HCT116 (cell line): ENCODE data around the gene PLCD4. TPM values are rescaled to one million over a fixed set of nuclear protein-coding genes. Genes with fewer than 3 reads are reported as not detected.

Experiments used
- ATAC-seq: fragments of 200-7000 bp; cut with Tn5 transposase; 2 replicates; pipeline ENCODE4 v1.9.1; 2020; ENCODE audit warnings: mild to moderate bottlenecking, moderate library complexity
- BruUV-seq: library from RNA; stranded (reverse); fragments of 400-500 nt; replicated peaks from 2 replicates; lab custom pipeline; 2021; lab: Mats Ljungman, UMichigan
- CTCF ChIA-PET: fragments of 300-600 bp; sonication (Branson Sonifier 250); formaldehyde crosslinking; loops from one replicate; lab custom pipeline; 2021; ENCODE audit warnings: antibody characterized with exemption; lab: Charles Lee
- POLR2A ChIA-PET: fragments of 300-600, 350-600 bp; sonication (Branson Sonifier 250); formaldehyde crosslinking; loops from one replicate; lab custom pipeline; 2021; ENCODE audit warnings: antibody characterized with exemption; lab: Charles Lee
- RAD21 ChIA-PET, 2 experiments: fragments of 300-600 bp; sonication (Branson Sonifier 250); formaldehyde crosslinking; loops; one replicate each; lab custom pipeline; 2023; ENCODE audit warnings: low total read pairs in 2 of 2; ENCODE audit not compliant: uncharacterized antibody in 2 of 2, unreplicated experiment in 2 of 2, low non-redundant PET in 1 of 2; lab: Charles Lee
- DNase-seq: peaks from one replicate; pipeline ENCODE4 v3.0.0-alpha.2; 2010; ENCODE audit warnings: low read depth, low spot score
- H2AFZ ChIP-seq: fragments of 200-600 bp; shearing (Covaris generic), sonication (generic); 2 replicates; pipeline ENCODE4 v1.6.1; 2017; ENCODE audit warnings: low read depth, mixed run types, mixed read lengths, antibody characterized with exemption, low read length; ENCODE audit not compliant: poor library complexity, severe bottlenecking
- H3K27ac ChIP-seq: 2 replicates; pipeline ENCODE4 v1.5.1; 2012; ENCODE audit warnings: low read depth, low read length
- H3K27me3 ChIP-seq: fragments of 200-600 bp; sonication (generic); 2 replicates; pipeline ENCODE4 v1.6.1; 2016; ENCODE audit warnings: mixed run types, low read length, mixed read lengths; ENCODE audit not compliant: insufficient read depth
- H3K36me3 ChIP-seq, 2 experiments: fragments of 200-500 bp in 1 of 2; fragments of 200-600 bp in 1 of 2; sonication (Bioruptor generic) in 1 of 2; sonication (generic) in 1 of 2; 2 replicates each; pipeline versions ENCODE4 v1.5.1 to v1.6.1; 2014 to 2016; ENCODE audit warnings: low read length in 2 of 2, inconsistent platforms in 1 of 2, mixed read lengths in 1 of 2, mixed run types in 1 of 2; ENCODE audit not compliant: insufficient read depth in 2 of 2, control insufficient read depth in 1 of 2
- H3K4me1 ChIP-seq, 2 experiments: fragments of 200-600 bp in 1 of 2; sonication (generic) in 1 of 2; 2 replicates each; pipeline versions ENCODE4 v1.5.1 to v1.6.1; 2012 to 2017; ENCODE audit warnings: low read length in 2 of 2, inconsistent platforms in 1 of 2, mild to moderate bottlenecking in 1 of 2, mixed read lengths in 1 of 2, mixed run types in 1 of 2, moderate library complexity in 1 of 2; ENCODE audit not compliant: insufficient read depth in 2 of 2, control insufficient read depth in 1 of 2
- H3K4me2 ChIP-seq: fragments of 200-600 bp; sonication (generic); 2 replicates; pipeline ENCODE4 v1.6.1; 2017; ENCODE audit warnings: mixed run types, low read length, mixed read lengths
- H3K4me3 ChIP-seq, 2 experiments: fragments of 200-600 bp in 1 of 2; sonication (generic) in 1 of 2; replicated peaks in 1 of 2; 2 replicates each; pipeline ENCODE4 v1.5.1; 2011 to 2016; ENCODE audit warnings: low read length in 2 of 2, control low read depth in 1 of 2, low read depth in 1 of 2, mild to moderate bottlenecking in 1 of 2, mixed read lengths in 1 of 2, mixed run types in 1 of 2
- H3K79me2 ChIP-seq: fragments of 200-600 bp; sonication (generic); 2 replicates; pipeline ENCODE4 v1.6.1; 2017; ENCODE audit warnings: mild to moderate bottlenecking, mixed run types, low read length, moderate library complexity, mixed read lengths; ENCODE audit not compliant: insufficient read depth
- H3K9ac ChIP-seq: fragments of 200-600 bp; sonication (generic); 2 replicates; pipeline ENCODE4 v1.6.1; 2016; ENCODE audit warnings: low read length, mixed read lengths
- H3K9me2 ChIP-seq: fragments of 200-600 bp; sonication (generic), shearing (Covaris generic); 2 replicates; pipeline ENCODE4 v1.6.1; 2017; ENCODE audit warnings: mixed run types, mild to moderate bottlenecking, moderate library complexity; ENCODE audit not compliant: insufficient read depth
- H3K9me3 ChIP-seq, 2 experiments: fragments of 200-500 bp in 1 of 2; fragments of 200-600 bp in 1 of 2; sonication (Bioruptor generic) in 1 of 2; sonication (generic) in 1 of 2; 2 replicates each; pipeline ENCODE4 v1.6.1; 2014 to 2017; ENCODE audit warnings: low read length in 2 of 2, mixed read lengths in 2 of 2, inconsistent platforms in 1 of 2, low read depth in 1 of 2, mild to moderate bottlenecking in 1 of 2, mixed run types in 1 of 2, moderate library complexity in 1 of 2; ENCODE audit not compliant: control insufficient read depth in 1 of 2, insufficient read depth in 1 of 2
- H4K20me1 ChIP-seq: fragments of 200-600 bp; sonication (generic), shearing (Covaris generic); 2 replicates; pipeline ENCODE4 v1.6.1; 2017; ENCODE audit warnings: mixed run types, mild to moderate bottlenecking, moderate library complexity; ENCODE audit not compliant: insufficient read depth
- ATF3 ChIP-seq: IDR thresholded peaks from 2 replicates; pipeline ENCODE4 v1.6.1; 2012
- CBX3 ChIP-seq: IDR thresholded peaks from 2 replicates; pipeline ENCODE4 v1.6.1; 2012; ENCODE audit warnings: low read depth
- CEBPB ChIP-seq: IDR thresholded peaks from 2 replicates; pipeline ENCODE4 v1.6.1; 2012; ENCODE audit warnings: low read depth
- CTCF ChIP-seq, 3 experiments: fragments of 200-600 bp in 1 of 3; sonication (generic) in 1 of 3; IDR thresholded peaks in 2 of 3; conservative IDR thresholded peaks in 1 of 3; 2 replicates each; pipeline ENCODE4 v1.5.1; 2012 to 2017; ENCODE audit warnings: low read depth in 2 of 3, low read length in 2 of 3, antibody characterized with exemption in 1 of 3, borderline replicate concordance in 1 of 3, control low read depth in 1 of 3, mild to moderate bottlenecking in 1 of 3, mixed read lengths in 1 of 3, mixed run types in 1 of 3, moderate library complexity in 1 of 3; ENCODE audit not compliant: insufficient read depth in 1 of 3
- EGR1 ChIP-seq: IDR thresholded peaks from 2 replicates; pipeline ENCODE4 v1.6.1; 2012; ENCODE audit warnings: low read depth
- ELF1 ChIP-seq: IDR thresholded peaks from 2 replicates; pipeline ENCODE4 v1.6.1; 2012; ENCODE audit warnings: low read depth, borderline replicate concordance
- EZH2 ChIP-seq: fragments of 200-600 bp; sonication (generic); IDR thresholded peaks from 2 replicates; pipeline ENCODE4 v1.6.1; 2017; ENCODE audit warnings: antibody characterized with exemption, mixed run types
- EZH2phosphoT487 ChIP-seq: fragments of 200-600 bp; IDR thresholded peaks from 2 replicates; pipeline ENCODE4 v1.6.1; 2018; ENCODE audit warnings: antibody characterized with exemption, borderline replicate concordance
- FOSL1 ChIP-seq: IDR thresholded peaks from 2 replicates; pipeline ENCODE4 v1.6.1; 2012; ENCODE audit warnings: low read depth
- POLR2A ChIP-seq: IDR thresholded peaks from 2 replicates; pipeline ENCODE4 v1.7.0; 2011; ENCODE audit warnings: borderline replicate concordance; ENCODE audit not compliant: insufficient read depth, insufficient read length; ENCODE audit errors: extremely low read depth
- POLR2AphosphoS5 ChIP-seq: IDR thresholded peaks from 2 replicates; pipeline ENCODE4 v1.6.1; 2011; ENCODE audit warnings: mild to moderate bottlenecking, low read depth, low read length, moderate library complexity
- RAD21 ChIP-seq: IDR thresholded peaks from 2 replicates; pipeline ENCODE4 v1.6.1; 2012; ENCODE audit warnings: low read depth, mild to moderate bottlenecking
- REST ChIP-seq: IDR thresholded peaks from 2 replicates; pipeline ENCODE4 v1.6.1; 2012; ENCODE audit warnings: low read depth
- SP1 ChIP-seq: IDR thresholded peaks from 2 replicates; pipeline ENCODE4 v1.6.1; 2012; ENCODE audit warnings: low read depth
- SRF ChIP-seq: IDR thresholded peaks from 2 replicates; pipeline ENCODE4 v1.6.1; 2012; ENCODE audit warnings: low read depth
- TCF7L2 ChIP-seq: IDR thresholded peaks from 2 replicates; pipeline ENCODE4 v1.7.0; 2011; ENCODE audit warnings: borderline replicate concordance, inconsistent platforms; ENCODE audit not compliant: insufficient read depth, insufficient read length; ENCODE audit errors: extremely low read depth
- YY1 ChIP-seq: IDR thresholded peaks from 2 replicates; pipeline ENCODE4 v1.6.1; 2011; ENCODE audit warnings: low read length, low read depth, moderate library complexity, mild to moderate bottlenecking; ENCODE audit not compliant: insufficient replicate concordance; ENCODE audit errors: extremely low read depth
- ZBTB33 ChIP-seq: IDR thresholded peaks from 2 replicates; pipeline ENCODE4 v1.6.1; 2011; ENCODE audit warnings: mild to moderate bottlenecking, low read length, moderate library complexity; ENCODE audit not compliant: insufficient replicate concordance; ENCODE audit errors: extremely low read depth
- ZNF274 ChIP-seq: fragments of 200-500 bp; sonication (Bioruptor generic); IDR thresholded peaks from 2 replicates; pipeline ENCODE4 v1.6.1; 2014; ENCODE audit warnings: mild to moderate bottlenecking, low read depth, low read length, inconsistent platforms
- intact Hi-C: fragments of 100-400 bp; cut with micrococcal nuclease; formaldehyde crosslinking; loops from 2 replicates; pipeline ENCODE4 v1.10.0; 2022
- total RNA-seq: library from RNA; stranded (reverse); gene quantifications from one replicate; pipeline ENCODE4 v1.2.1, GENCODE V29; 2021; ENCODE audit not compliant: unreplicated experiment

The PLCD4 gene
- total RNA-seq, 1 experiment from 2014 or later: 0.64 TPM

GRCh38 chr2:218615868-218616315 is 8.2 kb downstream of the PLCD4 start:
- no peak overlapping the region for H3K4me2 ChIP-seq
- no peak overlapping the region for H2AFZ ChIP-seq
- H3K27me3 ChIP-seq: no peaks in the 10 kb centered on the region
- no peaks in the 10 kb centered on the region for H3K79me2 ChIP-seq
- DNase-seq (no peak), ATAC-seq (no peak)
- ChIA-PET RAD21 (no interaction called here), POLR2A (no interaction called here), CTCF (no interaction called here)
- BruUV-seq: no TSS peak
- no peak overlapping the region for H3K27ac ChIP-seq
- no peak overlapping the region for H3K9ac ChIP-seq
- no peaks in the 10 kb centered on the region for H3K9me2 ChIP-seq
- no peaks in the 10 kb centered on the region for H3K36me3 ChIP-seq
- TF ChIP-seq SRF: no peak
- no peak for TF ChIP-seq SP1
- TF ChIP-seq EZH2phosphoT487: no peak
- TF ChIP-seq EGR1: no peak
- TF ChIP-seq ELF1: no peak
- no peak for TF ChIP-seq CBX3
- no peak for TF ChIP-seq POLR2AphosphoS5
- no peak for TF ChIP-seq CEBPB
- no peak for TF ChIP-seq ZBTB33
- TF ChIP-seq ATF3: no peak
- TF ChIP-seq REST: no peak
- no peak for TF ChIP-seq RAD21
- TF ChIP-seq POLR2A: no peak
- TF ChIP-seq EZH2: no peak
- no peak for TF ChIP-seq ZNF274
- TF ChIP-seq TCF7L2: no peak
- no peak for TF ChIP-seq FOSL1
- TF ChIP-seq YY1: no peak
- TF ChIP-seq CTCF (IDR thresholded peaks at IDR 0.05 in 2 of 3, conservative IDR thresholded peaks at IDR 0.05 in 1 of 3; ENCODE audit: borderline replicate concordance in 1 of 3, insufficient read depth in 1 of 3, low read depth in 2 of 3, low read length in 2 of 3): no peak
- H3K4me3 ChIP-seq: no peak overlapping the region
- H3K9me3 ChIP-seq: no peaks in the 10 kb centered on the region
- no peaks in the 10 kb centered on the region for H4K20me1 ChIP-seq
- H3K4me1 ChIP-seq: no peaks in the 10 kb centered on the region
- intact Hi-C loops: no loop called here
